ENCODE data around the gene MTHFSD.

MTHFSD gene

GRCh38 chr16:86519649-86520316 lies 35.3 kb downstream of the MTHFSD start:
- H3K9ac ChIP-seq (ENCODE audit: low read depth, low read length), result no peak overlapping the region
- H3K27me3 ChIP-seq (ENCODE audit: control insufficient read depth, insufficient read depth, low read length), result peaks cover 92% of the 10 kb centered on the region
- no peaks in the 10 kb centered on the region for H3K36me3 ChIP-seq (ENCODE audit: insufficient read depth, low read length)
- no peaks in the 10 kb centered on the region for H3K9me3 ChIP-seq (replicated peaks; ENCODE audit: low read length)
- H3K4me1 ChIP-seq (ENCODE audit: control insufficient read depth, insufficient read depth, low read length), result peaks cover 5% of the 10 kb centered on the region
- peak overlapping the region; percentile 47 for H3K4me3 ChIP-seq (ENCODE audit: low read length)
- H3K4me2 ChIP-seq (ENCODE audit: low read length), result peak overlapping the region; percentile 66

GRCh38 chr16:86519007-86519648 lies 35.9 kb downstream of the MTHFSD start:
- Histone ChIP-seq H3K4me2 (ENCODE audit: low read length) (no peak overlapping the region), H3K4me1 (ENCODE audit: control insufficient read depth, insufficient read depth, low read length) (peaks cover 5% of the 10 kb centered on the region), H3K27me3 (ENCODE audit: control insufficient read depth, insufficient read depth, low read length) (peaks cover 95% of the 10 kb centered on the region), H3K9ac (ENCODE audit: low read depth, low read length) (no peak overlapping the region), H3K36me3 (ENCODE audit: insufficient read depth, low read length) (no peaks in the 10 kb centered on the region), H3K9me3 (replicated peaks; ENCODE audit: low read length) (no peaks in the 10 kb centered on the region), H3K4me3 (ENCODE audit: low read length) (no peak overlapping the region)

GRCh38 chr16:86517652-86518258 lies 37.3 kb downstream of the MTHFSD start:
- H3K27me3 ChIP-seq (ENCODE audit: control insufficient read depth, insufficient read depth, low read length), result peaks cover 95% of the 10 kb centered on the region
- H3K4me3 ChIP-seq (ENCODE audit: low read length), result no peak overlapping the region

GRCh38 chr16:86517033-86517432 lies 38.0 kb downstream of the MTHFSD start:
- Histone ChIP-seq H3K9ac (ENCODE audit: low read depth, low read length) (no peak overlapping the region), H3K4me1 (ENCODE audit: control insufficient read depth, insufficient read depth, low read length) (no peaks in the 10 kb centered on the region), H3K4me2 (ENCODE audit: low read length) (no peak overlapping the region), H3K9me3 (replicated peaks; ENCODE audit: low read length) (no peaks in the 10 kb centered on the region), H3K36me3 (ENCODE audit: insufficient read depth, low read length) (no peaks in the 10 kb centered on the region), H3K4me3 (ENCODE audit: low read length) (no peak overlapping the region), H3K27me3 (ENCODE audit: control insufficient read depth, insufficient read depth, low read length) (peaks cover 95% of the 10 kb centered on the region)

More at GRCh38 chr16:86517652-86518258, 37.3 kb downstream of the MTHFSD start:
- Histone ChIP-seq H3K4me1 (ENCODE audit: control insufficient read depth, insufficient read depth, low read length) (peaks cover 3% of the 10 kb centered on the region), H3K36me3 (ENCODE audit: insufficient read depth, low read length) (no peaks in the 10 kb centered on the region), H3K4me2 (ENCODE audit: low read length) (no peak overlapping the region), H3K9me3 (replicated peaks; ENCODE audit: low read length) (no peaks in the 10 kb centered on the region), H3K9ac (ENCODE audit: low read depth, low read length) (no peak overlapping the region)

GRCh38 chr16:86516623-86517003 lies 38.4 kb downstream of the MTHFSD start:
- H3K4me2 ChIP-seq (ENCODE audit: low read length), result no peak overlapping the region
- no peak overlapping the region for H3K4me3 ChIP-seq (ENCODE audit: low read length)
- no peaks in the 10 kb centered on the region for H3K4me1 ChIP-seq (ENCODE audit: control insufficient read depth, insufficient read depth, low read length)
- H3K27me3 ChIP-seq (ENCODE audit: control insufficient read depth, insufficient read depth, low read length), result peaks cover 96% of the 10 kb centered on the region
- no peaks in the 10 kb centered on the region for H3K9me3 ChIP-seq (replicated peaks; ENCODE audit: low read length)
- H3K9ac ChIP-seq (ENCODE audit: low read depth, low read length), result no peak overlapping the region
- no peaks in the 10 kb centered on the region for H3K36me3 ChIP-seq (ENCODE audit: insufficient read depth, low read length)

- Histone ChIP-seq H3K4me2 (ENCODE audit: low read length) (peak overlapping the region; percentile 49), H3K27me3 (ENCODE audit: control insufficient read depth, insufficient read depth, low read length) (peaks cover 95% of the 10 kb centered on the region), H3K9ac (ENCODE audit: low read depth, low read length) (no peak overlapping the region), H3K4me3 (ENCODE audit: low read length) (no peak overlapping the region), H3K4me1 (ENCODE audit: control insufficient read depth, insufficient read depth, low read length) (no peaks in the 10 kb centered on the region), H3K36me3 (ENCODE audit: insufficient read depth, low read length) (no peaks in the 10 kb centered on the region), H3K9me3 (replicated peaks; ENCODE audit: low read length) (no peaks in the 10 kb centered on the region)
Measured at GRCh38 chr16:86515777-86516622, 39.0 kb downstream of the MTHFSD start.

GRCh38 chr16:86515413-86515776 lies 39.6 kb downstream of the MTHFSD start:
- Histone ChIP-seq H3K4me1 (ENCODE audit: control insufficient read depth, insufficient read depth, low read length) (no peaks in the 10 kb centered on the region), H3K4me3 (ENCODE audit: low read length) (no peak overlapping the region), H3K4me2 (ENCODE audit: low read length) (no peak overlapping the region), H3K36me3 (ENCODE audit: insufficient read depth, low read length) (no peaks in the 10 kb centered on the region), H3K27me3 (ENCODE audit: control insufficient read depth, insufficient read depth, low read length) (peaks cover 95% of the 10 kb centered on the region), H3K9ac (ENCODE audit: low read depth, low read length) (no peak overlapping the region), H3K9me3 (replicated peaks; ENCODE audit: low read length) (no peaks in the 10 kb centered on the region)

- Histone ChIP-seq H3K4me2 (ENCODE audit: low read length) (no peak overlapping the region), H3K27me3 (ENCODE audit: control insufficient read depth, insufficient read depth, low read length) (peaks cover 94% of the 10 kb centered on the region), H3K36me3 (ENCODE audit: insufficient read depth, low read length) (no peaks in the 10 kb centered on the region), H3K4me1 (ENCODE audit: control insufficient read depth, insufficient read depth, low read length) (peaks cover 4% of the 10 kb centered on the region), H3K9ac (ENCODE audit: low read depth, low read length) (no peak overlapping the region), H3K4me3 (ENCODE audit: low read length) (no peak overlapping the region), H3K9me3 (replicated peaks; ENCODE audit: low read length) (no peaks in the 10 kb centered on the region)
Measured at GRCh38 chr16:86514481-86515376, 40.3 kb downstream of the MTHFSD start.

- H3K9ac ChIP-seq (ENCODE audit: low read depth, low read length), result no peak overlapping the region
- H3K27me3 ChIP-seq (ENCODE audit: control insufficient read depth, insufficient read depth, low read length), result peaks cover 94% of the 10 kb centered on the region
- H3K9me3 ChIP-seq (replicated peaks; ENCODE audit: low read length), result no peaks in the 10 kb centered on the region
- no peak overlapping the region for H3K4me3 ChIP-seq (ENCODE audit: low read length)
- H3K4me2 ChIP-seq (ENCODE audit: low read length), result no peak overlapping the region
- H3K4me1 ChIP-seq (ENCODE audit: control insufficient read depth, insufficient read depth, low read length), result peaks cover 12% of the 10 kb centered on the region
- no peaks in the 10 kb centered on the region for H3K36me3 ChIP-seq (ENCODE audit: insufficient read depth, low read length)
Measured at GRCh38 chr16:86513471-86514277, 41.4 kb downstream of the MTHFSD start.

GRCh38 chr16:86512860-86513470 lies 42.1 kb downstream of the MTHFSD start:
- no peaks in the 10 kb centered on the region for H3K36me3 ChIP-seq (ENCODE audit: insufficient read depth, low read length)
- H3K27me3 ChIP-seq (ENCODE audit: control insufficient read depth, insufficient read depth, low read length), result peaks cover 94% of the 10 kb centered on the region
- no peak overlapping the region for H3K9ac ChIP-seq (ENCODE audit: low read depth, low read length)
- H3K4me2 ChIP-seq (ENCODE audit: low read length), result no peak overlapping the region
- no peaks in the 10 kb centered on the region for H3K9me3 ChIP-seq (replicated peaks; ENCODE audit: low read length)
- H3K4me3 ChIP-seq (ENCODE audit: low read length), result no peak overlapping the region
- H3K4me1 ChIP-seq (ENCODE audit: control insufficient read depth, insufficient read depth, low read length), result peaks cover 12% of the 10 kb centered on the region
